ENCODE results near the gene ARIH1. TPM values are rescaled to one million over a fixed set of nuclear protein-coding genes. Genes with fewer than 3 reads are reported as not detected.
"Not testable (repeated sequence)": the region's sequence is repeated elsewhere in the genome, so short reads cannot be mapped to it uniquely, and the experiment has no call there.

The ARIH1 gene
- total RNA-seq, 1 donor from 2014 or later, result 172 TPM

DNA sequence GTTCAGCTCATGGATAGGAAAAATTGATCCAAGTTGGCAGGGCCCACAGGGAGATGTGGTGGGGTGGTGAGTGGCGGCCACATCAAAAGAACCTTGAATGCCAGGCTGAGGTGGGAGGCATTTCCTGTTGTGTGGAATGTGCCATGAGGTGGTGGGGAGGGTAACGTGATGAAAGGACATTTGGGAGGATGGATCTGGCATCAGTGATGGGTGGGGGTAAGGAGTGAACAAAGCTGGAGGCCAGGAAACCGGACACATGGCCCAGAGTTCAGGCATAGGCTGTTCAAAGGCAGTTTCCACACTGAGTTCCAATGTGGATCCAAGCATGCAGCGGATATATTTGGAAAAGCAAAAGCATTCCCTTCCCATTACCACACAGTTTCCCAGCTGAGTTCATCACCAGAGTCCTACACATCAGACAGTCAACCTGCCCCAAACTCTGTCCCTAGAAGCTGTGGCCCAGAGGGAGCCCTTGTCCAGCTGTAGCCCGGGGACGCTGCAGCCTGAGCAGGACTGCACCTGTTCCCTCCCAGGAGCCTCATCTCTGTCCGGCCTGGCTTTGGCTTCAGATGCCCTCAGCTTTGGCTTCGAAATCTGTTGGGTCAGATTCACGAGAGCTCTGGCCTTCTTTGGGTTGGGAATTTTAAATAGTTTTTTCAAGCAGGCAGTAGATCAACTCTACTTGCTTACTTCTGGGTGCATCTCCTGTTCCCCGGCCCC lies 142.5 kb downstream of the ARIH1 start:
- no peaks in the 10 kb centered on the region for H3K36me3 Mint-ChIP-seq (ENCODE audit: unreplicated experiment)

GRCh38 chr15:72623854-72624253 lies 149.7 kb downstream of the ARIH1 start:
- H3K36me3 Mint-ChIP-seq (ENCODE audit: unreplicated experiment); DNase-seq (ENCODE audit: extremely low spot score, unreplicated experiment); H3K4me3 Mint-ChIP-seq (ENCODE audit: unreplicated experiment); H3K9me3 Mint-ChIP-seq (ENCODE audit: unreplicated experiment); H3K27me3 Mint-ChIP-seq (ENCODE audit: unreplicated experiment); H3K4me1 Mint-ChIP-seq (ENCODE audit: unreplicated experiment); H3K27ac Mint-ChIP-seq (ENCODE audit: unreplicated experiment): not testable (repeated sequence)

More for the DNA sequence above, 142.5 kb downstream of the ARIH1 start:
- no peak for TF ChIP-seq CTCF (IDR thresholded peaks at IDR 0.05)
- peaks cover 4% of the 10 kb centered on the region for H3K27me3 Mint-ChIP-seq (ENCODE audit: unreplicated experiment)
- no peak overlapping the region for H3K27ac Mint-ChIP-seq (ENCODE audit: unreplicated experiment)
- H3K4me3 Mint-ChIP-seq (ENCODE audit: unreplicated experiment), result no peak overlapping the region
- no peaks in the 10 kb centered on the region for H3K4me1 Mint-ChIP-seq (ENCODE audit: unreplicated experiment)
- no peaks in the 10 kb centered on the region for H3K9me3 Mint-ChIP-seq (ENCODE audit: unreplicated experiment)
- DNase-seq (ENCODE audit: extremely low spot score, unreplicated experiment), result peak; percentile 60

DNA sequence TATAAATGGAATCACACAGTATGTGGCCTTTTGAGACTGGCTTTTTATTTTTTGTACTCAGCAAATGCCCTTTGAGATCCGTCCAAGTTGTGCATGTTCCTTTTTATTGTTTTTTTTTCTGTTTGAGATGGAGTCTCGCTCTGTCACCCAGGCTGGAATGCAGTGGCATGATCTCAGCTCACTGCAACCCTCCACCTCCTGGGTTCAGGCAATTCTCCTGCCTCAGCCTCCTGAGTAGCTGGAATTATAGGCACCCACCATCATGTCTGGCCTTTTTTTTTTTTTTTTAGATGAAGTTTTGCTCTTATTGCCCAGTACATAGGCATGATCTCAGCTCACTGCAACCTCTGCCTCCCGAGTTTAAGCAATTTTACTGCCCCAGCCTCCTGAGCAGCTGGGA lies 152.0 kb downstream of the ARIH1 start:
- not testable (repeated sequence) for H3K4me1 Mint-ChIP-seq (ENCODE audit: unreplicated experiment); H3K27me3 Mint-ChIP-seq (ENCODE audit: unreplicated experiment)
- DNase-seq (ENCODE audit: extremely low spot score, unreplicated experiment), result peak; percentile 34

DNA sequence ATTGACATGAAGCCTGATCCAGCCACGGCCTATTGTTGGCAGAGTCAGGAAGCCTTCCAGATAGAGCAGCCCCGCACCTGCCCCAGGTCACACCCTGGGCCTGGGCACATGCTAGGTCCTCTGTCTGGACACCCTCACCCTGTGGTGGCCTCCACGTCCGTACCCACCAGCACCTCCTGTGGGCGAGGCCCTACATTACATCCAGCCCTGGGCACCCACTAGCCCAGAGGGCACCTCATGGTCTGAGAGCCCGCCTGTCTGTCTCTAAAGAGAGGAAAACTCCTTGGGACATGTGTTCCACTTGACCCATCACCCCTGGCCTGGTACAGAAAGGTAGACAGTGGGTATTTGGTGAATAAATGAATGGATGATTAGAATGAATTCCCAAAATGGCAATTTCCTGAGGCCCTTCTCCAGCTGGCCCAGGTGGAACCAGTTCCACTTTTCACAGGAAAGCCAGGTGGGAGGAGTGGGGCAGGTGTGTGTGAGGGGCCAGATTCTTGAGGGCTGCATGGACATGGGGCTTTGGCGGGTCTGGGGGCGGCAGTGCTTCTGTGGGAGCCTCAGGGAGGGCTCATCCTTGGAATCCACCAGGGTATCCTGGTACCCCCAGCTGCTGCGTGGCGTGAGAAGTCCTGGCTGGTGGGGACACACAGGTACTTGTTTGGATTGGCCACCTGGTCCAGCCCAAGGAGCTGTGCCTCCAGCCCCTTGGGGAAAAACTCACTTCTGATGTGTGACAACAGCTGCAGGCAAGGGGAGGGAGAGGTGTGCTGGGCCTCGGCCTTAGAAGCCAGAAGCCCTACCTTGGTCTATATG lies 154.3 kb downstream of the ARIH1 start:
- not testable (repeated sequence) for H3K9me3 Mint-ChIP-seq (ENCODE audit: unreplicated experiment); H3K27me3 Mint-ChIP-seq (ENCODE audit: unreplicated experiment); H3K36me3 Mint-ChIP-seq (ENCODE audit: unreplicated experiment); DNase-seq (ENCODE audit: extremely low spot score, unreplicated experiment); H3K27ac Mint-ChIP-seq (ENCODE audit: unreplicated experiment); H3K4me1 Mint-ChIP-seq (ENCODE audit: unreplicated experiment); H3K4me3 Mint-ChIP-seq (ENCODE audit: unreplicated experiment)
- peak; percentile 11 for TF ChIP-seq CTCF (IDR thresholded peaks at IDR 0.05)

More for the DNA sequence above, 152.0 kb downstream of the ARIH1 start:
- not testable (repeated sequence) for H3K36me3 Mint-ChIP-seq (ENCODE audit: unreplicated experiment); H3K4me3 Mint-ChIP-seq (ENCODE audit: unreplicated experiment); H3K9me3 Mint-ChIP-seq (ENCODE audit: unreplicated experiment)
- H3K27ac Mint-ChIP-seq (ENCODE audit: unreplicated experiment), result peak overlapping the region; percentile 54

- H3K27ac Mint-ChIP-seq (ENCODE audit: unreplicated experiment); H3K4me3 Mint-ChIP-seq (ENCODE audit: unreplicated experiment); H3K36me3 Mint-ChIP-seq (ENCODE audit: unreplicated experiment); H3K9me3 Mint-ChIP-seq (ENCODE audit: unreplicated experiment); DNase-seq (ENCODE audit: extremely low spot score, unreplicated experiment); H3K27me3 Mint-ChIP-seq (ENCODE audit: unreplicated experiment); H3K4me1 Mint-ChIP-seq (ENCODE audit: unreplicated experiment): not testable (repeated sequence)
Observed at GRCh38 chr15:72629068-72629570, 155.0 kb downstream of the ARIH1 start.

DNA sequence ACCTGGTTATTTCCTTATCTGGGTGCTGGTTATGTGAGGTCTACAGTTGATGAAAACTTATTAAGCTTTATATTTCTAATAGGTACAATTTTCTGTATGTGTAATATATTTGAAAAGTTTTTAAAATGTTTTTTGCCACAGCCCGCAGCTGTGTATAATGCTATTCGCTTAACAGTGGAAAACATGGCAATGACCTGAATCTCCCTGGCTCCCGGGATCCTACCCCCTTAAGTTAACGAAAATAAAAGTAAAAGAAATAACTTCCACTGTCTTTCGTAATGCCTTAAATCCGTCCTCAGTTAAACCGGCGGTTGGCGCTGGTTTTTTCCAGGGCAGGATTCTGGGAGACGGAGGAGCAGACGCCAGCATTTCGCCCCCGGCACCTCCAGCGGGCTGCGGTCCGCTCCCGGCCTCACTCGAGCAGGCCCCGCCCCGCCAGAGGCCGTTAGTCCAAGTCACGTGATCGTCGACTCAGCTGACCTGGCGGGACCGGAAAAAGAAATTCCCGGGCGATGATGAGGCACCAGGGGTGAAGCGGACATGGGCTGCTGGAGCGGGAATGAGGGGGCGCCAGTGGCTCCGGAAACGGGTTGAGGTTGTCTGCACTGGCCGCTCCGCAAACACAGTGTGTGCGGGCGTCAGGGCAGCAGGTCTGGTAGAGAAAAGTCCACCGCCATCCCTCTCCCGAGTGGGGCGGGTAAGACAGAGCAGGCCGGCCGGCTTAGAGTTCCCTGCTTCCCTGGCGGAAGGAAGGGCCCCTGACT lies 162.6 kb downstream of the ARIH1 start:
- not testable (repeated sequence) for H3K36me3 Mint-ChIP-seq (ENCODE audit: unreplicated experiment); H3K9me3 Mint-ChIP-seq (ENCODE audit: unreplicated experiment); H3K27ac Mint-ChIP-seq (ENCODE audit: unreplicated experiment); H3K27me3 Mint-ChIP-seq (ENCODE audit: unreplicated experiment); H3K4me1 Mint-ChIP-seq (ENCODE audit: unreplicated experiment)
- DNase-seq (ENCODE audit: extremely low spot score, unreplicated experiment), result peak; percentile 93
- peak overlapping the region; percentile 45 for H3K4me3 Mint-ChIP-seq (ENCODE audit: unreplicated experiment)

- not testable (repeated sequence) for DNase-seq (ENCODE audit: extremely low spot score, unreplicated experiment); H3K27me3 Mint-ChIP-seq (ENCODE audit: unreplicated experiment); H3K9me3 Mint-ChIP-seq (ENCODE audit: unreplicated experiment); H3K4me3 Mint-ChIP-seq (ENCODE audit: unreplicated experiment); H3K4me1 Mint-ChIP-seq (ENCODE audit: unreplicated experiment); H3K27ac Mint-ChIP-seq (ENCODE audit: unreplicated experiment); H3K36me3 Mint-ChIP-seq (ENCODE audit: unreplicated experiment)
Observed at GRCh38 chr15:72639759-72640483, 165.8 kb downstream of the ARIH1 start.

DNA sequence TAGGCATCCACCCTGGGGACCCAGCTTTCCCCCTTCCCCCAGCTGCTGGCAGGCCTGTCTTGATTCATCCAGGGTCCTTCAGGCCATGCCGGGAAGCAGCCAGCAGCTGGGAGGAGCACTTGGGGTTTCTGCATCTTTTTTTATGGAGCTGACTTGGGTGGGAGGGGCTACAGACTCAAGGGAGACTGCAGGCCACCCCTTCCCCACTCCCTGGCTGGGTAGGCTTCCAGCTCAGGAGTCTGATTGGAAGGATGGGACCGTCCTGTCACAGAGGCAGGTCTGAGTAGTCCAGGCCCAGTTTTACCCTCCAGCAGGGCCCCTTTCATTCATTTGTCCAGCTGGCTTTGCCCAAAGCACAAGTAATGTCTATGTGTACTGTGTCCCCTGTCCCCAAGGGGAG lies 168.1 kb downstream of the ARIH1 start:
- H3K27ac Mint-ChIP-seq (ENCODE audit: unreplicated experiment); DNase-seq (ENCODE audit: extremely low spot score, unreplicated experiment); H3K4me3 Mint-ChIP-seq (ENCODE audit: unreplicated experiment); H3K9me3 Mint-ChIP-seq (ENCODE audit: unreplicated experiment); H3K4me1 Mint-ChIP-seq (ENCODE audit: unreplicated experiment); H3K27me3 Mint-ChIP-seq (ENCODE audit: unreplicated experiment); H3K36me3 Mint-ChIP-seq (ENCODE audit: unreplicated experiment): not testable (repeated sequence)

GRCh38 chr15:72648631-72649253 lies 174.6 kb downstream of the ARIH1 start:
- H3K27ac Mint-ChIP-seq (ENCODE audit: unreplicated experiment); H3K4me1 Mint-ChIP-seq (ENCODE audit: unreplicated experiment); H3K9me3 Mint-ChIP-seq (ENCODE audit: unreplicated experiment); DNase-seq (ENCODE audit: extremely low spot score, unreplicated experiment); H3K27me3 Mint-ChIP-seq (ENCODE audit: unreplicated experiment); H3K4me3 Mint-ChIP-seq (ENCODE audit: unreplicated experiment); H3K36me3 Mint-ChIP-seq (ENCODE audit: unreplicated experiment): not testable (repeated sequence)

Measured in osteocyte (in vitro differentiated cells).